ENCODE measurements around the gene SLC30A3. TPM values are rescaled to one million over a fixed set of nuclear protein-coding genes. Genes with fewer than 3 reads are reported as not detected.

The SLC30A3 gene
- total and polyA plus RNA-seq, 12 donors, result 4.3 to 35.8 (median 10.4) TPM

GRCh38 chr2:27264253-27264752, 1.5 kb upstream of the SLC30A3 start:
- no peaks in the 10 kb centered on the region for H3K36me3 ChIP-seq
- TF ChIP-seq CTCF (IDR thresholded peaks at IDR 0.05), result no peak
- peak overlapping the region in 8 of 10 donors; percentile 34 to 77 (median 48) for H3K27ac ChIP-seq
- H3K9me3 ChIP-seq, result no peaks in the 10 kb centered on the region
- H3K27me3 ChIP-seq, result peaks cover 0 to 98% (median 59%) of the 10 kb centered on the region in 7 donors
- intact Hi-C loops (cut with DNase I), result loop anchor here in 2 of 10 donors (5.0 to 10.0 kb wide), 2 partner anchors 43 to 310 kb away; partner anchors contain the start of gene UCN (in 1 of the 2)
- peak overlapping the region in 9 of 10 donors; percentile 30 to 68 (median 63) for H3K4me3 ChIP-seq
- H3K4me1 ChIP-seq, result peaks cover 0 to 46% (median 34%) of the 10 kb centered on the region in 9 donors
- WGBS, 2 donors, result 1% methylated on average over 38 of the region's 38 CpGs
- peak in 7 of 8 donors; percentile 31 to 66 (median 55) for ATAC-seq
- no peak for DNase-seq

- TF ChIP-seq CTCF (IDR thresholded peaks at IDR 0.05), result no peak
- peak overlapping the region; percentile 40 to 70 (median 64) for H3K4me3 ChIP-seq
- peak overlapping the region in 3 of 10 donors; percentile 6 to 39 (median 9) for H3K27ac ChIP-seq
- H3K27me3 ChIP-seq, result peaks cover 0 to 98% (median 64%) of the 10 kb centered on the region in 7 donors
- ATAC-seq, result peak in 1 of 8 donors; percentile 8
- DNase-seq, result no peak
- WGBS, 2 donors, result 1 to 2% methylated on average over 46 of the region's 46 CpGs
- peaks cover 0 to 40% (median 34%) of the 10 kb centered on the region in 9 donors for H3K4me1 ChIP-seq
- no peaks in the 10 kb centered on the region for H3K9me3 ChIP-seq
- intact Hi-C loops (cut with DNase I), result loop anchor here in 2 of 10 donors (5.0 to 10.0 kb wide), 2 partner anchors 44 to 309 kb away; partner anchors contain the start of gene UCN (in 1 of the 2)
- H3K36me3 ChIP-seq, result no peaks in the 10 kb centered on the region
Measured at GRCh38 chr2:27263287-27264252, 723 bp upstream of the SLC30A3 start.

- intact Hi-C loops (cut with DNase I), result loop anchor here in 2 of 10 donors (1.0 to 10.0 kb wide), 3 partner anchors 21 to 307 kb away; partner anchors contain the start of gene UCN (in 1 of the 2)
- DNase-seq, result no peak
- H3K9me3 ChIP-seq, result no peaks in the 10 kb centered on the region
- peak overlapping the region; percentile 40 to 70 (median 64) for H3K4me3 ChIP-seq
- no peak overlapping the region for H3K27ac ChIP-seq
- no peak for TF ChIP-seq CTCF (IDR thresholded peaks at IDR 0.05)
- 3 to 5% methylated on average over 33 to 40 of the region's 40 CpGs for WGBS, 2 donors
- H3K36me3 ChIP-seq, result no peaks in the 10 kb centered on the region
- H3K4me1 ChIP-seq, result peaks cover 0 to 40% (median 34%) of the 10 kb centered on the region in 9 donors
- ATAC-seq, result no peak
- peaks cover 0 to 93% (median 79%) of the 10 kb centered on the region in 7 donors for H3K27me3 ChIP-seq
Measured at GRCh38 chr2:27261926-27262298, 935 bp downstream of the SLC30A3 start.
